Measurements from ENCODE around the gene KCNV2.

KCNV2 gene

DNA sequence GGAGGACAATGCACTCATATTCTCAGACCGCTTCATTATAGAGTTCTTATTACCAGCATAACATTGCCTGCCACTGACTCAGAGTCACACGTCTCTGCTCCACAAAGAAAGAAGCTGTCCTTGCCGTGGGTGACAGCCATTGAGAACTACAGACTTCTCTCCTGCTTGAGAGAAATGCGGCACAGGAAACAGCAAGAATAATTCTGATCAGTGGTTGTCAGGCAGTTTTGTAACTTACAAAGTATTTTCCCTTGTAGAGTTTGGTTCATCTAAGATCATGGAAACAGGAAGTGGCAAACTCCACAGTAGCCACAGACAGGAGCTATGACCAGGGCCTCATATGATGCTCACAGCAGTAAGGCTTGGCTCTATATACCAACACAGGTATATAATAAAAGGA lies 47.0 kb downstream of the KCNV2 start:
- TF ChIP-seq, protein P1, sequence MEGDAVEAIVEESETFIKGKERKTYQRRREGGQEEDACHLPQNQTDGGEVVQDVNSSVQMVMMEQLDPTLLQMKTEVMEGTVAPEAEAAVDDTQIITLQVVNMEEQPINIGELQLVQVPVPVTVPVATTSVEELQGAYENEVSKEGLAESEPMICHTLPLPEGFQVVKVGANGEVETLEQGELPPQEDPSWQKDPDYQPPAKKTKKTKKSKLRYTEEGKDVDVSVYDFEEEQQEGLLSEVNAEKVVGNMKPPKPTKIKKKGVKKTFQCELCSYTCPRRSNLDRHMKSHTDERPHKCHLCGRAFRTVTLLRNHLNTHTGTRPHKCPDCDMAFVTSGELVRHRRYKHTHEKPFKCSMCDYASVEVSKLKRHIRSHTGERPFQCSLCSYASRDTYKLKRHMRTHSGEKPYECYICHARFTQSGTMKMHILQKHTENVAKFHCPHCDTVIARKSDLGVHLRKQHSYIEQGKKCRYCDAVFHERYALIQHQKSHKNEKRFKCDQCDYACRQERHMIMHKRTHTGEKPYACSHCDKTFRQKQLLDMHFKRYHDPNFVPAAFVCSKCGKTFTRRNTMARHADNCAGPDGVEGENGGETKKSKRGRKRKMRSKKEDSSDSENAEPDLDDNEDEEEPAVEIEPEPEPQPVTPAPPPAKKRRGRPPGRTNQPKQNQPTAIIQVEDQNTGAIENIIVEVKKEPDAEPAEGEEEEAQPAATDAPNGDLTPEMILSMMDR (IDR thresholded peaks at IDR 0.05; ENCODE audit: low read depth, low read length): no peak
- TF ChIP-seq, protein P2, sequence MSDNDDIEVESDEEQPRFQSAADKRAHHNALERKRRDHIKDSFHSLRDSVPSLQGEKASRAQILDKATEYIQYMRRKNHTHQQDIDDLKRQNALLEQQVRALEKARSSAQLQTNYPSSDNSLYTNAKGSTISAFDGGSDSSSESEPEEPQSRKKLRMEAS (IDR thresholded peaks at IDR 0.05; ENCODE audit: low read depth, low read length): no peak
- TF ChIP-seq MYC (IDR thresholded peaks at IDR 0.05; ENCODE audit: low read depth, low read length) (no peak), POLR2A (IDR thresholded peaks at IDR 0.05; ENCODE audit: extremely low read depth, insufficient read length) (no peak)
- peak; percentile 80 for DNase-seq (ENCODE audit: low read depth)
- H3K4me3 ChIP-seq (ENCODE audit: low read depth, low read length): no peak overlapping the region

DNA sequence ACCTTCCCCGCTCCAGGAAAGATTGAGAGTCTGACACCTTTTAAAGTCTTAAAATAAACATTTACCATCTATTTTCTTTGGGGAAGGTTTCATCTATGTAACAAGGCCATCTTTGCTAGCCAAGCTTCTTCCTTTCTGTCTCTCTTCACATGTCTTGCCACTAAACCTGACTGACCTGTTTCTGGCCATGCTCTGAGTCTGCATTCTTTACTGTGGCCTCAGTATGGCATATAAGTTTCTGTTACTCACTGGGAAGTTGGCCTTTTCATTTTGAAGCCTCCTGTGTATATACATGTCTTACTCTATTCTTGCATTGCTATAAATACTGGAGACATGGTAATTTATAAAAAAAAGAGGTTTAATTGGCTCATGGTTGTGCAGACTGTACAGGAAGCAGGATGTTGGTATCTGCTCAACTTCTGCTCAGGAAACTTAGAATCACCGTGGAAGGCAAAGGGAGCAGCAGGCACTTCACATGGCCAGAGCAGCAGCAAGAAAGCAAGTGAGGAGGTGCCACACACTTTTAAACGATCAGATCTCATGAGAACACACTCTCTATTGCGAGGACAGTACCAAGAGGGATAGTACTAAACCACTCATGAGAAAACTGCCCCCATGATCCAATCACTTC lies 48.1 kb downstream of the KCNV2 start:
- no peak for TF ChIP-seq POLR2A (IDR thresholded peaks at IDR 0.05; ENCODE audit: extremely low read depth, insufficient read length)
- TF ChIP-seq, protein P1 (IDR thresholded peaks at IDR 0.05; ENCODE audit: low read depth, low read length): no peak
- TF ChIP-seq MYC (IDR thresholded peaks at IDR 0.05; ENCODE audit: low read depth, low read length): no peak
- TF ChIP-seq, protein P2 (IDR thresholded peaks at IDR 0.05; ENCODE audit: low read depth, low read length): no peak
- peak; percentile 26 for DNase-seq (ENCODE audit: low read depth)
- no peak overlapping the region for H3K4me3 ChIP-seq (ENCODE audit: low read depth, low read length)

DNA sequence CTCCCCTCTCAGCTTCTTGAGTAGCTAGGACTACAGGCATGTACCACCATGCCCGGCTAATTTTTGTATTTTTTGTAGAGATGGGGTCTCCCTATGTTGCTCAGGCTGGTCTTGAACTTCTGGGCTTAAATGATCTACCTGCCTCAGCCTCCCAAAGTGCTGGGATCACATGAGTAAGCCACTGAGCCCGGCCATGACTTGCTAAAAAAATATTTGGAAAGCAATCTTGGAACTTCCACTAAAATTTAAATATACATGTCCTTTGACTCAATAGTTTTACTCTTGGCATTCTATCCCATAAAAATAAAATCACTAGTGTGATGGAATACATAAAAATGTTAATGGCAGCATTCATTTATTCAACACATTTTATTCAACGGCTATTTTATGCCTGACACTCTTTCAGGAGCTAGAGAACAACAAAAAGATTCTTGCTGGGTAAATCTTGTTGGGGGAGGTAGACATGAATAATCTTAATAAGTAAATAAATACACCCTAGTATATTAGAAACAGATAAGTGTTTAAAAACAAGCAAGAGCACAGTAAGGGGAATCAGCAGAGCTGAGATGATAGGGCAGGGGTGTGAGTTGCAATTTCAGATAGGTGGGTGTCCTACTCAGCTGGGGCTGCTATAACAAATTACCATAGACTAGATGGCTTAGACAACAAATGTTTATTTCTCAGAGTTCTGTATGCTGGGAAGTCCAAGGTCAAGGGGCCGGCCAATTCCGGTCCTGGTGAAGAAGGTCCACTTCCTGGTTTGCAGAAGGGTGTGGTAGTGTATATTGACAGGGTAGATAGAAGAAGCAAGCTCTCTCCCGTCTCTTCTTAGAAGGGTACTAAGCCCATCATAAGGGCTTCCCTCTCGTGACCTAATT lies 50.7 kb downstream of the KCNV2 start:
- TF ChIP-seq, protein P2 (IDR thresholded peaks at IDR 0.05; ENCODE audit: low read depth, low read length): no peak
- TF ChIP-seq, protein P1 (IDR thresholded peaks at IDR 0.05; ENCODE audit: low read depth, low read length): no peak
- no peak for TF ChIP-seq MYC (IDR thresholded peaks at IDR 0.05; ENCODE audit: low read depth, low read length)
- no peak for TF ChIP-seq POLR2A (IDR thresholded peaks at IDR 0.05; ENCODE audit: extremely low read depth, insufficient read length)
- DNase-seq (ENCODE audit: low read depth): no peak
- no peak overlapping the region for H3K4me3 ChIP-seq (ENCODE audit: low read depth, low read length)

DNA sequence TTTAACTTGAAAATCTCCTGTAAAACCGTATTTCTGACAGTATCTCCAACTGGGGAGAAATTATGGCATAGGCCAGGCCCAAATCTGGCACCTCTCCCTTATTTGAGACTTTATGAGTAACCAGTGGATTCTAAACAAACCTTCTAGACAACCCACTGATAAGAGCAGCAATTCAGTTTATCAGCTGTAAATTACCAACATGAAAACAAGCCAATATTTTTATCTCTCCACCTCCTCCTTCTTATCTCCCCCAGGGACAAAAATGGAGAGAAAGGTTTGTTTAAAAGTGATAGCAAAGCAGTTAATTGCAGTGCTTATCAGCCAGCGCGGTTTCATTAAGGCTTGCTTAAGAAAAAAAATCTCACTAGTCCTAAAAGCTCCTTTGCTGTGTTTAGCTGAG lies 53.8 kb downstream of the KCNV2 start:
- no peak for DNase-seq (ENCODE audit: low read depth)
- TF ChIP-seq, protein P1 (IDR thresholded peaks at IDR 0.05; ENCODE audit: low read depth, low read length): no peak
- TF ChIP-seq, protein P2 (IDR thresholded peaks at IDR 0.05; ENCODE audit: low read depth, low read length): no peak
- TF ChIP-seq POLR2A (IDR thresholded peaks at IDR 0.05; ENCODE audit: extremely low read depth, insufficient read length) (no peak), MYC (IDR thresholded peaks at IDR 0.05; ENCODE audit: low read depth, low read length) (no peak)
- H3K4me3 ChIP-seq (ENCODE audit: low read depth, low read length): no peak overlapping the region

DNA sequence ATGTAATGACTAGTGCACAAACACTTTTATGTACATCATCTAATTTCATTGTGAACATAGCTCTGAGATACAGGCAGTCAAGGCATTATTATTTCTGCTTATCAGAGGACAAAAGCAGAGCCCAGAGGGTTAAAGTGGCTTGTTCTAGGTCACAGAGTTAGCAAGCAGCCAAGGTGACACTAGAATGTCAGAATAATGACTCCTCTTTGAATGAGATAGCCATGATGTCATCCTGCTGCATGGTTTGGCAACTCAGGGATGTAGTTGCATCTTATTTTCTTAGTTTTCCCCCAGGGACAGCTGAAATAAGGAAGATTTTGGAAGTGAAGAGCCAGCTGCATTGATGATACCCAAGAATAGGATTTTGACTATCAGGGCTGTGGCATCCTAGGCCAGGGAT lies 54.4 kb downstream of the KCNV2 start:
- no peak overlapping the region for H3K4me3 ChIP-seq (ENCODE audit: low read depth, low read length)
- DNase-seq (ENCODE audit: low read depth): no peak
- TF ChIP-seq, protein P2 (IDR thresholded peaks at IDR 0.05; ENCODE audit: low read depth, low read length): no peak
- TF ChIP-seq POLR2A (IDR thresholded peaks at IDR 0.05; ENCODE audit: extremely low read depth, insufficient read length): no peak
- TF ChIP-seq, protein P1 (IDR thresholded peaks at IDR 0.05; ENCODE audit: low read depth, low read length): no peak
